ENCODE results near the gene DGKG.

DNA sequence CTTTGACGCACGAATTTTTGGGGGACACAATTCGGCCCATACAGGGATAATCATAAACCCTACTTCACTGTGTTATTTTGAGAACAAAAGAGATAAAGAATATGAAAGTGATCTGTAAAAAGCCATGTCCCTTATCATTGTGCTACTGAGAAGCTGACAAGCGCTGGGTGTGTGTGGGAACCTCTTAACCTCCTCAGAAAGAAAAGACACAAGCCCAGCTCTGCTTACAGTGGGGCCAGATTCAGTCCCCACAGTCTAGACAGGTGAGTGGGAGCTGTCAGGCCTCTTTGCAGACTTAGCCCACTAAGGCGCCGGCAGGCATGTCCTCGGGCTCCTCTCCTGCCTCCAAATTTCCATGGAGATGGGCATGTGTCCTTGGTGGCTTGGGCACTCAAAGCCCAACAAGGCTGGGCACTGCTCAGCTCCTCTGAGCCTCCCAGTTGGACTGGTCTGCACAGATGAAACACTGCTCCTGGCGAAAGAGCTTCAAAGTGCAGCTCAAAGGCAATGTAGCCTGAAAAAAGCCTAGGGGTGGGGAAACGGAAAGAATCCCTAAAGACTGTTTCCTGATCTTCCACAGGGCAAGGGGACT is 188.7 kb downstream of the DGKG start:
- TF ChIP-seq, protein P1, sequence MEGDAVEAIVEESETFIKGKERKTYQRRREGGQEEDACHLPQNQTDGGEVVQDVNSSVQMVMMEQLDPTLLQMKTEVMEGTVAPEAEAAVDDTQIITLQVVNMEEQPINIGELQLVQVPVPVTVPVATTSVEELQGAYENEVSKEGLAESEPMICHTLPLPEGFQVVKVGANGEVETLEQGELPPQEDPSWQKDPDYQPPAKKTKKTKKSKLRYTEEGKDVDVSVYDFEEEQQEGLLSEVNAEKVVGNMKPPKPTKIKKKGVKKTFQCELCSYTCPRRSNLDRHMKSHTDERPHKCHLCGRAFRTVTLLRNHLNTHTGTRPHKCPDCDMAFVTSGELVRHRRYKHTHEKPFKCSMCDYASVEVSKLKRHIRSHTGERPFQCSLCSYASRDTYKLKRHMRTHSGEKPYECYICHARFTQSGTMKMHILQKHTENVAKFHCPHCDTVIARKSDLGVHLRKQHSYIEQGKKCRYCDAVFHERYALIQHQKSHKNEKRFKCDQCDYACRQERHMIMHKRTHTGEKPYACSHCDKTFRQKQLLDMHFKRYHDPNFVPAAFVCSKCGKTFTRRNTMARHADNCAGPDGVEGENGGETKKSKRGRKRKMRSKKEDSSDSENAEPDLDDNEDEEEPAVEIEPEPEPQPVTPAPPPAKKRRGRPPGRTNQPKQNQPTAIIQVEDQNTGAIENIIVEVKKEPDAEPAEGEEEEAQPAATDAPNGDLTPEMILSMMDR (IDR thresholded peaks at IDR 0.05; ENCODE audit: low read depth, low read length, poor library complexity, severe bottlenecking) = no peak
- no peak for TF ChIP-seq EZH2phosphoT487 (IDR thresholded peaks at IDR 0.05; ENCODE audit: borderline replicate concordance, low read length)
